Sigmoid colon (tissue), 3 donors: ENCODE results near the gene GRPEL1.

Experiments used
- POLR2A ChIP-seq, 2 donors: fragments of 450-650 bp; IDR thresholded peaks; one replicate each; pipeline ENCODE4 v1.6.1; 2016; ENCODE audit warnings: antibody characterized with exemption in 2 of 2, mild to moderate bottlenecking in 2 of 2, moderate library complexity in 2 of 2
- TF ChIP-seq, protein P1 (sequence below), 4 experiments: fragments of 450-650 bp in 3 of 4; fragments of 200-600 bp in 1 of 4; IDR thresholded peaks; one replicate each; pipeline ENCODE4 v1.5.1; 2016 to 2019; ENCODE audit warnings: antibody characterized with exemption in 4 of 4, mild to moderate bottlenecking in 3 of 4, moderate library complexity in 2 of 4

DNA sequence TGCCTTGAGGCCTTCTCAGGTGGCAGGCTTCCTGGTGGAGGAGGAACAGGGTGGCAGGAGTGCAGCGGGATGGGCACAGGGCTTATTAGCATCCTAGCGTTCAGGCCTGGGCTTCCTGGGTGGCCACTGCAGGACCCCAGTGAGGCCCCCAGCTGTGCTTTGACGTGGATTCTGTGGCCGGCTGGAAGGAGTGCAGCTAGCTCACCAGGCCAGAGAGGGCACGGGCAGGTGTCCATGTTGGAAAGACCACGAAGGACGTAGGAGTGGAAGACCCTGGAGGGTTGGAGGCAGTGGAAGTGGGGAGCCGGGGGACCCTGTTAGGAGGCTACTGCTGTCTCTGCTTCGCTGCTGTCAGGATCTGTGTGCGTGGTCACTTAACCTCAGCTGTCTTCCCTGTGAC, 37.9 kb downstream of the GRPEL1 start:
- TF ChIP-seq, protein P1, sequence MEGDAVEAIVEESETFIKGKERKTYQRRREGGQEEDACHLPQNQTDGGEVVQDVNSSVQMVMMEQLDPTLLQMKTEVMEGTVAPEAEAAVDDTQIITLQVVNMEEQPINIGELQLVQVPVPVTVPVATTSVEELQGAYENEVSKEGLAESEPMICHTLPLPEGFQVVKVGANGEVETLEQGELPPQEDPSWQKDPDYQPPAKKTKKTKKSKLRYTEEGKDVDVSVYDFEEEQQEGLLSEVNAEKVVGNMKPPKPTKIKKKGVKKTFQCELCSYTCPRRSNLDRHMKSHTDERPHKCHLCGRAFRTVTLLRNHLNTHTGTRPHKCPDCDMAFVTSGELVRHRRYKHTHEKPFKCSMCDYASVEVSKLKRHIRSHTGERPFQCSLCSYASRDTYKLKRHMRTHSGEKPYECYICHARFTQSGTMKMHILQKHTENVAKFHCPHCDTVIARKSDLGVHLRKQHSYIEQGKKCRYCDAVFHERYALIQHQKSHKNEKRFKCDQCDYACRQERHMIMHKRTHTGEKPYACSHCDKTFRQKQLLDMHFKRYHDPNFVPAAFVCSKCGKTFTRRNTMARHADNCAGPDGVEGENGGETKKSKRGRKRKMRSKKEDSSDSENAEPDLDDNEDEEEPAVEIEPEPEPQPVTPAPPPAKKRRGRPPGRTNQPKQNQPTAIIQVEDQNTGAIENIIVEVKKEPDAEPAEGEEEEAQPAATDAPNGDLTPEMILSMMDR (IDR thresholded peaks at IDR 0.05), result no peak
- no peak for TF ChIP-seq POLR2A (IDR thresholded peaks at IDR 0.05)
